D721Med (cell line): Measurements from ENCODE around the gene MLH1.

Source experiments
- DNase-seq: peaks from one replicate; pipeline ENCODE4 v3.0.0; 2011; ENCODE audit warnings: low spot score; ENCODE audit not compliant: insufficient read length
- FAIRE-seq: peaks from 2 replicates; lab custom pipeline; 2011; peaks lifted over from hg19 to GRCh38; lab: Jason Lieb, UNC
- TF ChIP-seq, protein P1 (sequence below): IDR thresholded peaks from 2 replicates; pipeline ENCODE4 v1.5.1; 2012; ENCODE audit warnings: mild to moderate bottlenecking, control low read depth; ENCODE audit not compliant: insufficient read depth; ENCODE audit errors: missing control alignments

MLH1 gene

DNA sequence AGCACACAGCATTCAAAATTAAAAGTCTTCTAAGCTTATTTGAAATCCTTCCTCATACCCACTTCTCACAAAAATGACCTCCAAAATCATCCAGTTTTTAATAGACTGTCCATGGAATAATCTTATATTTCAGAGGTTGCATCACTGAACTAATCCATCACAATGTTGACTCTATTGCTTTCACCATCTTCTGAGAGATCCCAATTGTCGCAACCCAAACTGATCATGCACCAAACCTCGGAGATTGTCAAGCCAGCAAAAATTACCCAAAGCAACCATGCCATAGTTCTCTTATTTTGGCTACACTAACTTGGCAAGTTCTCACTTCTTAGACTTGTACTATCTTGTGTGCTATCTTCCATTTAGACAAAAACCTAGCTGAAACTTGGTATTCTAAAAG, 105.6 kb downstream of the MLH1 start:
- TF ChIP-seq, protein P1, sequence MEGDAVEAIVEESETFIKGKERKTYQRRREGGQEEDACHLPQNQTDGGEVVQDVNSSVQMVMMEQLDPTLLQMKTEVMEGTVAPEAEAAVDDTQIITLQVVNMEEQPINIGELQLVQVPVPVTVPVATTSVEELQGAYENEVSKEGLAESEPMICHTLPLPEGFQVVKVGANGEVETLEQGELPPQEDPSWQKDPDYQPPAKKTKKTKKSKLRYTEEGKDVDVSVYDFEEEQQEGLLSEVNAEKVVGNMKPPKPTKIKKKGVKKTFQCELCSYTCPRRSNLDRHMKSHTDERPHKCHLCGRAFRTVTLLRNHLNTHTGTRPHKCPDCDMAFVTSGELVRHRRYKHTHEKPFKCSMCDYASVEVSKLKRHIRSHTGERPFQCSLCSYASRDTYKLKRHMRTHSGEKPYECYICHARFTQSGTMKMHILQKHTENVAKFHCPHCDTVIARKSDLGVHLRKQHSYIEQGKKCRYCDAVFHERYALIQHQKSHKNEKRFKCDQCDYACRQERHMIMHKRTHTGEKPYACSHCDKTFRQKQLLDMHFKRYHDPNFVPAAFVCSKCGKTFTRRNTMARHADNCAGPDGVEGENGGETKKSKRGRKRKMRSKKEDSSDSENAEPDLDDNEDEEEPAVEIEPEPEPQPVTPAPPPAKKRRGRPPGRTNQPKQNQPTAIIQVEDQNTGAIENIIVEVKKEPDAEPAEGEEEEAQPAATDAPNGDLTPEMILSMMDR = no peak
- no peak for FAIRE-seq
- no peak for DNase-seq

DNA sequence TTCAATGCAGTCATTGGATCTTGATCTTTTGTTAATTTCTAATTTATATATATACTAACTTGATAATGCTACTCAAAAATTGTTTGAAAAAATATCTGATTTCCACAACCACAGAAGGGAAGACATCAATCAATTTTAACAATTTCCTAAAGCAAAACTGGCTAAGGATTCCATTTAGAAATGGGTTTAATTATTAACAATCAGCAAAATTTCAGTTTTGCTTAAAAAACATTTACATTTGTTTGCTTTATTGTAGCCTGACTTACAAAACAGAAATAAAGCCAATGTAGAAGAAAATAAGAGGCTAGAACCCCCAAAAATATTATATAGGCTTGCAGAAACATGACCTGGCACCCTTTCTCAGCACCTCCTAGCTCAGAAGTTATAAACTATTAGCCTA, 106.2 kb downstream of the MLH1 start:
- FAIRE-seq (no peak), DNase-seq (no peak)
- TF ChIP-seq, protein P1 = no peak

DNA sequence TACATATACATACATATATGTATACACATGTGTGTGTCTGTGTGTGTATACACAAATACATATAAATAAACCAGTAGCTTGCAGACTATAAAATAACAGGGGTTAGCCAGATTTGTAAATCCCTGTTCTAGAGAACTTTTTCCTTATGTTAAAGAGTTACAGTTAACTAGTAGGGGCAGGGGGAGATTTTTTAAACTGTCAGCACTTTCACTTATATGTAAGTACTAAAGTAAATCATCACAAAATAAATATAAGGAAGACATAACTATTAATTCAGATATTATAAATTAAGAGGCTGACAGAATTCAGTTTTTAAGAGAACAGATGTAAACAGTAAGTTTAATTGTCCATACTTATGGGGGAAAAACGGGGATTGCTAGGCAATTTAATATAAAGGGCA, 107.1 kb downstream of the MLH1 start:
- TF ChIP-seq, protein P1 = no peak
- no peak for DNase-seq
- FAIRE-seq = no peak
